NCI-H2227 treated with DMSO at 0.1 percent for 48 hours (cell line): ENCODE measurements around the gene LRP2.
"Not testable (repeated sequence)": the region's sequence is repeated elsewhere in the genome, so short reads cannot be mapped to it uniquely, and the experiment has no call there.

ENCODE experiments used
- DNase-seq: peaks from one replicate; lab custom pipeline; 2025; lab: John Stamatoyannopoulos, UW

The LRP2 gene

DNA sequence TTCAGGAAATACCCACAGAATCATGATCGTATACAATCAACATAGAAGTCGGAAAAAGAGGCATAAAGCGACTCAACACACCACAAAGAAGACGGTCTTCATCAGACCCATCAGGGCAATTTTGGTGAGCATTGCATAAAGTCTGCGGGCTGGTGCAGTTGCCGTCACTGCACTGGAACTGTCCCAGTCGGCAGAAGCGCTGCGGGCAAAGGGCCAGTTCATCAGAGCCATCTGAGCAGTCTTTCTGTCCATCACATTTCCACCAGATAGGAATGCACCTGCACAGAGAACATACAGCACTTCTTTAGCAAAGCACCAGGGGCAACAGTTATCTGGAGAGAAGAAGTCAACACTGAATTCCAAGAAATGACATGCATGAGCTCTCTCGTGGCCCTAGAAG lies 187.2 kb downstream of the LRP2 start:
- DNase-seq: no peak

DNA sequence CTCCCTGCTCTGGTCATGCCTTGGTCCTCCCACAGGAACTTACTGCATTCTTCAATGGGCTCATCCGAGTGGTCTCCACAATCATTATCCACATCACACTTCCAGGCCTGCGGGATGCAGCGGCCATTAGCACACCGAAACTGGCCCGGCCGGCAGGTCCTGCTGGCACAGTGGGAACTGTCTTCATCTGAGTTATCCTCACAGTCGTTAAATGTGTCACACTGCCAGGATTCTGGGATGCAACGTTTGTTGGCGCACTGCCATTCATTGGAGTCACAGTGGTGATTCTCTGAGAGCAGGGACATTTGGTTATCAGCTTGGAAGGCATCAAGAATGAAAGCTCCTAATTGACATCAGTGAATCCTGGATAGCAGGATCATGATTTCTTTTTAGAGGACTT lies 188.5 kb downstream of the LRP2 start:
- DNase-seq: no peak

DNA sequence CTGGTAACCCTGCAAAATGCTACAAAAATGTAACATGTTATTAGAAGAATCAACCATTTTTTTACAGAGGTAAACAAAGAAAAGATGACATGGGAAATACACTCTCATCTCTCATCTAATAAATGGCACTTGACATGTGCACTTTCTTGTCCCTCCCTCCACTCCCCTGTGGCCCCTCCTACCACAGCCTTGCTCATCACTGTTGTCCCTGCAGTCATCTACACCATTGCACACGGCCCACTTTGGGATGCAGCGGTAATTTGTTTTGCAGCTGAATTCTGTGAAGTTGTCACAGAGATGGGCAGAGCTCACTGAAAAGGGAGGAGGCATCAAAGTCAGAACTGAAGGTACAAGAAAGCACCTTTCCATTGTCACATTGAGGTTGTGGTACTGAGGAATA lies 189.4 kb downstream of the LRP2 start:
- DNase-seq: no peak

DNA sequence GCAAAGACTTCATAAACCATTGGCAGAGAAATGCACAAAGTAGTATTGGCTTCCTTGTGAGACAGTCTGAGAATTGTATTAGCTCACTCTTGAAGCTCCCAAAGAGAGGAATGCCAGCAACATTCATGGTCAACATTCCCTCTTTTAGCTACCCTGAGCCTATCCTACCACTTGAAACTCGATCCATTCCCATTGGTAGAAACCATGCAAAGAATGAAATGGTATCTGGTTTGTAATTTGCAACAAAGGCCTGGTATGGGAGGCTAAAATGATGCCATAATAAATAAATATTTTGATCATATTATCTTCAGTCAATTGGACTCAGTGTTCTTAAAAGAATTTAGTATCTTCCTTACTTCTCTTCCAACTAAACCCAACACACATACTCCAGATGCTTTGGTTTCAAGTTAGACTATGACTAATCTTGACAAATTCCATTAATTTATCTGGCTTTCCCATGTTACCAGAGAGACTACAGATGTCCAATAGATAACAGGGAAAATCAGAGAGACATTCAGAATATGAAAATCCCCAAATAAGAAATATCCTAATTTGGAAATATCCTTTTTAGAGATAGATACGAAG lies 190.1 kb downstream of the LRP2 start:
- DNase-seq: no peak

DNA sequence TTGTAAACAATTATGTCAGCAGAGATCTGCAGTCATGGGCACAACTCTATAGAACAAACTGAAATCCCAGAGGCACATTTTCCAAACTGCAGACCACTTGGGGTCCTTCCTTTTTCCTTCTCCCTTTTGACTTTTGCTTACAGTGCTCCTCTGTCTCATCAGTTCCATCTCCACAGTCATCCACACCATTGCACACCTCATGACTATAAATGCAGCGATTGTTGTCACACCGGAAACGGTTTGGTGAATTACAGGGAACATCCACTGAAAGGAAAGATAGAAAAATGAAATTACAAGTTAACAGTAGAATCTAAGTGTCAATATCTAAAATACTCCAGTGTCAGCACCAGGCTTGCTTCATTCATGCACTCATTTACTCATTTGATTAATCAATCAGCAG lies 196.5 kb downstream of the LRP2 start:
- no peak for DNase-seq

DNA sequence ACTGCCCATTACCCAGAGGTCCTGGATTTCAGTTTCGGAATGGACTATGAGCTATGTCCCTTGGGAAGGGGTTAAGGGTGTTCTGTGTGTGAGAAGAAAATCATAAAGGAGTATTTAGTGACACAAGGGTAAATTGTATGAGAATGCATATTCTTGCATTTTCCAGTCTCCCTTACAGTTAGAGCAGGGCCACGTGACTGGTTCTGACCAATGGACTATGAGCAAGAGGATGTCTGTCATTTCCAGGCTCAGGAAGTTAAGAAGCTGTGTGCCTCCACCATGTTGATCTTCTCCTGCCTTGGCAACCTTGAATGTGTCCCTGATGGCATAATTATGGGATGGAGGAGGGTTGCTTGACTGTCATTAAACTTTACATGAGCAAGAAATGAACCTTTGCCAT lies 198.0 kb downstream of the LRP2 start:
- no peak for DNase-seq

DNA sequence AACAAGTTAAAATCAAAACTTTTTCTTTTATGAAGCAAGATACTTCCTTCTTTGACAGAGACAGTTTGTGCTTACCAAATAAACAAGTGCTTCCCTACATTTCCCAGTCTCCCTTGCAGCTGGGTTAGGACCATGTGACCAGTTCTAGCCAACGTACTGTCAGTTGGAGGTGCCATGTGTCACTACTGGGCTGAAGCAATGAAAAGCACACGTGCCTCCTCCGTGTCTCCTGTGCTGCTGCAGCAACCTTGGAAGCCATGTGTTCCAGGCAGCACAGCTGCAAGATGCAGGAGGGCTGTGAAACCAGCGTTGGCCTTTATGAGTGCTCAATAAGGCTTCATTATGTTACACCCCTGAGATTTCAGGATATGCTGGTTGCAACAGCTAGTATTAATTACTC lies 199.7 kb downstream of the LRP2 start:
- DNase-seq: no peak

DNA sequence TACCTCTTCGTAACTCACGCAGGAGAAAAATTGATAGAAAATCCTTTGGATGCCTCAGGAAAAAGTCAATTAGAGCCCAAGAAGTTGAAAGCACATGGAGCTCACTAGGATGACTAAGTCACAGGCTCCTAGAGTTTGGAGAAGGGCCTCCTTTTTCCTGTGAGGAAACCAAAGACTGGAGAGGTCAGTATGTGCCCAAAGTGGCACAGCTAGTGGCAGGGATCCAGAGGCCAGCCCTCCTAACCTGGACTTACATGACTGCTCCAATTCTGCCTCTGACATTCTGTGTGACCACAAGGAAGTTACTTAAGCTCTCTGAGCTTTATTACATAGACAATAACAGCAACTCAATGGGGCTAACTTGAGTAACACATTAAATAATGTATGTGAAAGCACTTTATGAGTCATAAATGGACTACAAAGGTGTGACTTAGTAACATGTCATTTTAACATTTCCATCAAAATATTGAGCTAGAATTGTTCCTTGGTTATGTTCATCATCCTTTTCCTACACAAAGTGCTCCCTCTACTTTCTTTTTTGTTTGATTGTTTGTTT lies 201.3 kb downstream of the LRP2 start:
- DNase-seq: no peak

DNA sequence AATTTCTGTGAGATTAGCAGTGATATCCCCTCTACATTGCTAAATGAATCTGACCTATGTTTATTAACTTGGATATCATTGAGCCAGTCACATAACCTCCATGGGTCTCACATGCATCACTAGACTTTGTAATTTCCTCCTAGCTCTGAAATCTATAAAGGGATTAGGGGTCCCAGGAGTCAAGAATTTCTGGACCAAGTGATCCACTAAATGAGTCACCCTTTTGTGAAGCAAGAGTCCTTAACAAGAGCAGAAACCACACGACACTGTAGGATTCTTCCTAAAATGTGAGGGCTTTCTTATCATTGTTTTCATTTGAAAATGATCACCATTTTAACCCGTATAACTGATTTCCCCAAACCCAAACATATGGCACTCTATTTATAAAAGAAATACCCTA lies 202.6 kb downstream of the LRP2 start:
- no peak for DNase-seq

DNA sequence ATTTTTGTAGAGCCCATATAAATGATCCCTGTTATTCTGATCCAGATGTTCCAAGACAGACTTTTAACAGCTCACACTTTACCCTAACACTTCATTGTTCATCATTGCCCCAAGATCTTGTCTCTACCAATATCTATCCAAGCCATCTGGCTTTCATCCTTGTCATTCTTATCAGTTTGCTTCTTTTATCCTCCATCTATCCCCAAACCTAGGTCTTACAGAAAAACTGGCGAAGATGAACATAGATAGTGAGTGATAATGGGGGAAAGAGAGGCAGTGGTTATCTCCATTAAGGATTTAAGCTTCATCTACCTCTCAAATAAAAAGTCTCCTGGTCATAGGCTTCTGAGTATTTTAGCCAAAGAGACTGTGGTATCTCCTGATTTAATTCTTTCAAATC lies 203.5 kb downstream of the LRP2 start:
- DNase-seq: no peak

DNA sequence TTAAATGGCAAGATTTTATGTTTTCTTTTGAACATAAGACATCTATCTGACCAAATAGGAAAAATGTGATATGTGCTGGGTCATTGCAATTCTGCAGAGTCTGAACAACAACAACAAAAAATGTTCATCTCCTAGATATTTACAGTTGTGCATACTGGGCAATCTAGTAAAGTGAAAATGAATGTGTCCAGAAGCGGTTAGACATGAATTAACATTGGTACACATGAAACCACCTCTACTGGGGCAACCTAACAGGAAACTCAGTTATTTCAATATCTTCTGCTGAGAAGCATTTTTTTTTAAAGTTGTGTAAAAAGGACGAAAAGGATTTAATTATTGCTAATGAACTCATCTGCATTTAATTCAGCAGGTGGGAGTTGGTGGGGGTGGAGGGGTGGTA lies 216.1 kb downstream of the LRP2 start:
- DNase-seq: no peak

DNA sequence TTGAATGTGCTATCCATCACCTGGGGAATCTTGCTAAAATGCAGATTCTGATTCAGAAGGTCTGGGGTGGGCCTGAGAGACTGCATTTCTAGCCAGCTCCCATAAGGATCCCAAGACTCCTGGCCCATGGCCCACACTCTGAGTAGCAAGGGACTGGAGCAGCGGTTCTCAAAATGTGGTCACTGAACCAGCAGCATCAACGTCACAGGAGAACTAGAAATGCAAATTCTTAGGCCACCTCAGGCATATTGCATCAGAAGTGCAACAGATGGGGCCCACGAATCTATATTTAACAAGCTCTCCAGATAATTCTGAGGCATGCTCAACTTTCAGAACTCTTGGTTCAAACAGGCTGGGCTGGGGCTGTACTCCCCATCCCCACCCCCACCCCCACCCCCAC lies 218.3 kb downstream of the LRP2 start:
- no peak for DNase-seq

DNA sequence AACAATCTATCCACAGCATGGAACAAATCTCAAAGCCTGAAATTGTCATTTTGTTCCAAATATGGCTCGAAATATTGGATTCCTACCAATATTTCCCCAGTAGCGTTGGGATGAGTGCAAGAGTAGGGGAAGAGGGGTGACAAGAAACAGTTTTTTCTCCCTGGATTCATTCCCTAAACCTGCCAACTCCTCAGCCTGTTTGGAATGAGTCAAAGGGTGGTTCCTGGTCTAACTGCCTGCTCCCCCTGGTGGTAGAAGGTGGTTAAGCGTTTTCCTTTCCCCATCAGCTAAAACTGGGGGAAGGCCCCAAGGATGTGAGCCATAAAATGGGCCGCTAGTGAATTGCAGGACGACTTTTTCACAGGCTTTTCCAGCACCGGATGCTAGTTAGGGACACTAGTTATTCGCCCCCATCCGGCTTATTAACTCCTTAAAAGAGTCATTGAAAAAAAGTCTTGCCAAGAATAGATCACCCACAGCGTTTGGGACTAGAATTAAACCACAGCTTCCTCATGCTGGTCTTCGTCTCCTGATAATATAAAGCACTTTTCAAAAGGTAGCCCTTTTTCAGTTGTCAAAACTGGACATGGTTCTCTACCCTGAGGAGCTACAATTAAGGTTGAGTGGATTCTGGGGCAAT lies 220.5 kb downstream of the LRP2 start:
- DNase-seq: peak; percentile 42

DNA sequence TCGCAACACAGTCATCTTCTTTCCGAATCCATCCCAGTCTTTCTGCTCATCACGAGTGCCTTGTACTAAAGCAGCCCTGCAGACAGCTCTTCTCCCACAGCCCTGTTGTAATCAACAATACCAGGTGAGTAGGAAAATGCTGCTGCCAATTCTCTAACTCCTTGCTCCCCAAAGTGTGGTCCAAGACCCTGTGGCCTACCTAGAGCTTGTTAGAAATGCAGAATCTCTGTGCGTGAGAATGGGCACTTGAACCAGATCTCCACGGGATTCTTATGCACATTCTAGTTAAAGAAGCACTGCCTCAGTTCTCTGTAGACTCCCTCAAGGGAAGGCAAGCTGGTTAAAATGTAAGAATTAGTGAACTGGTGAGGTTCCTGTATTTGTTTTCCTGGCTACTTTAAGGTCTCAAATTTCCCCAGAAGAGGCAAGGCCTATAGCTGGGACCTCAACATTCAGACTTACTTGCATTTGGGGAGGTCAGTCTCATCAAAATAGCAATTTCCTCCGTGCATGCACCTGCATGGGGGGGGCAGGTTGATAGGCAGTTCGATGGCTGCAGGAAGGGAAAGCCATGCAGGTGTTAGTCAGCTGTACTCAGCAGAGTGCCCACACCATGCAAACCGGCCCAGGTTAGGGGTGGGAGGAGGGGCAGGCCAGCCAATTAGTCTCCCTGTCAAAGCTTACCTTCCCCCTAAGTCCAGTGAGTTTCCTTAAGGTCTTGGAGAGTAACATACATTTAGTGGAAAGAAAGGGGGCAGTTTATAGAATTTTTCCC lies 222.2 kb downstream of the LRP2 start:
- DNase-seq: no peak

DNA sequence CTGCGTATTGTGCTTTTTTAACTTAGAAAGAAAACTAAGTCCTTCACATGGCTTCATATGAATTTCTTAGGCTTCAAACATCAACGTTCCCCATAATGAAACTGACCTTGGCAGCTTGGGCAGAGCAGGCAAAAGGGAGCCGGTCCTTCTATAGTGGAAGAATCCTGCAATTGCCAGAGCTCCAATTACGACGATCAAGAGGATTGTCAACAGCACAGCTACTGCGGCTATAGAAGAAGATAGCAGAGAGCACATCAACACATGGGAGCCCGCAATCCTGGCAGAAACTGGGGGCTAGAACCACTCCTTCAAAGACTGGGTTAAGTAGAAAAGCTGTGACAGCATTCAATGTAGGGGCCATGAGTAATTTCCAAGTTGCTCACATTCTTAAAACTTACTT lies 223.2 kb downstream of the LRP2 start:
- DNase-seq: peak; percentile 36

DNA sequence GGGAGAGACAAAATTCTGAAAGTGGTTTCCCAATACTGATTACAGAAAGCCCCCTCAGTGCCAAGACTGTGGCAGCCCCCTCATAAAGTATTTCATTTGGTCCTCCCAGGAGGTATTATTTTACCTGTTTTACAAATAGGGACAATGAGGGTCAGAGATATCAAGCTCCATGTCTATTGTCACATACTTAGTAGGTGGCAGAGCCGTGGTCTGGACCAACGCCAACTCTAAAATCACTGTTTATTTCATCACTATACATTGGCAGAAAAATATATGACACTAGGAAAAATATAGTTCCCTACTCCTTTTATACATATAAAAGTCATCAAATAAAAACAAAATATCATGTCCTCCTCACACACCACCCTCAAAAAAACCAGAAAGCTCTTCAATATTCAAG lies 224.4 kb downstream of the LRP2 start:
- DNase-seq: no peak

DNA sequence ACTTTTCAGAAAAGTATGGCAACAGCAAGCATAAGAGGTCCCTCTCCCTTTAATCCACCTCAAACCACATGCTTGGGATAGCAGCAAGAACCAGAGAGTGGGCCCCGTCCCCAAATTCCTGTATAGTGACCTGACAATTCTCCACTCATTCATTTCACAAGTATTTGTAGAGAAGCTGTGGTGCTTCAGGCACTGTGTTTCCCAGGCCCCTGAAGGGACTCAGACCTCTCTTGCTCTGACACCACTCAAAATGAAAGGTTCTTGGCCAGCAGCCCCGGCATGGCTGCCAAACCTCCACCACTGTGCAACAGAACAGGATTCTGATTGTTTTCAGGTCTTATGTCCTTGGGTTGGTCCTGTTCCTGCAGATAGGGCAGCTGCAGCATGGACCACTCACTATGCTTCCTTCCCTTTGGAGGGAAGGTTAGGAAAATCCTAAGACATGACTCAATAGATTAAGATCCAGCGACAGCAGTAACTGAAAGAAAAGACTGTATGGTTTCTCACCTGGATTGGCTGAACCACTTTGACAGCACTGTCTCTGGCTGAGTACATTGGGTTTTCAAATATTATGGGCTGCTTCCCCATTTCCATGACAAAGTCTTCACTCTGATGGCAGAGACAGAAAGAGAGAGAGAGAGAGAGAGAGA lies 225.3 kb downstream of the LRP2 start:
- DNase-seq: no peak

DNA sequence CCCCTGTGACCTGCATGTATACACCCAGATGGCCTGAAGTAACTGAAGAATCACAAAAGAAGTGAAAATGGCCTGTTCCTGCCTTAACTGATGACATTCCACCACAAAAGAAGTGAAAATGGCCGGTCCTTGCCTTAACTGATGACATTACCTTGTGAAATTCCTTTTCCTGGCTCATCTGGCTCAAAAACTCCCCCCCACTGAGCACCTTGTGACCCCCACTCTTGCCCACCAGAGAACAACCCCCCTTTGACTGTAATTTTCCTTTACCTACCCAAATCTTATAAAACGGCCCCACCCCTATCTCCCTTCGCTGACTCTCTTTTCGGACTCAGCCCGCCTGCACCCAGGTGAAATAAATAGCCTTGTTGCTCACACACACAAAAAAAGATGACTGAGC lies 225.9 kb downstream of the LRP2 start:
- not testable (repeated sequence) for DNase-seq

DNA sequence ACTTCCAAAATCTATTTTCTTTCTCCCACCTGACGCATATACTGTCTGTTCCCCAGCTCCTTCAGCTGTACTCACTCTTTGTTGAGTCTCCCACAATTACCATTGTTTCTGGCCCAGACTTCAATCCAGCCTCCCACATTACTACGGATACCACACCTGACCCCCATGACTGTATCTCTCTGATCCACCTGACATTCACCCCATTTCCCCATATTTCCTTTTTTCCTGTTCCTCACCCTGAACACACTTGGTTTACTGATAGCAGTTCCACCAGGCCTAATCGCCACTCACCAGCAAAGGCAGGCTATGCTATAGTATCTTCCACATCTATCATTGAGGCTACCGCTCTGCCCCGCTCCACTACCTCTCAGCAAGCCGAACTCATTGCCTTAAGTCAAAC lies 228.1 kb downstream of the LRP2 start:
- not testable (repeated sequence) for DNase-seq

DNA sequence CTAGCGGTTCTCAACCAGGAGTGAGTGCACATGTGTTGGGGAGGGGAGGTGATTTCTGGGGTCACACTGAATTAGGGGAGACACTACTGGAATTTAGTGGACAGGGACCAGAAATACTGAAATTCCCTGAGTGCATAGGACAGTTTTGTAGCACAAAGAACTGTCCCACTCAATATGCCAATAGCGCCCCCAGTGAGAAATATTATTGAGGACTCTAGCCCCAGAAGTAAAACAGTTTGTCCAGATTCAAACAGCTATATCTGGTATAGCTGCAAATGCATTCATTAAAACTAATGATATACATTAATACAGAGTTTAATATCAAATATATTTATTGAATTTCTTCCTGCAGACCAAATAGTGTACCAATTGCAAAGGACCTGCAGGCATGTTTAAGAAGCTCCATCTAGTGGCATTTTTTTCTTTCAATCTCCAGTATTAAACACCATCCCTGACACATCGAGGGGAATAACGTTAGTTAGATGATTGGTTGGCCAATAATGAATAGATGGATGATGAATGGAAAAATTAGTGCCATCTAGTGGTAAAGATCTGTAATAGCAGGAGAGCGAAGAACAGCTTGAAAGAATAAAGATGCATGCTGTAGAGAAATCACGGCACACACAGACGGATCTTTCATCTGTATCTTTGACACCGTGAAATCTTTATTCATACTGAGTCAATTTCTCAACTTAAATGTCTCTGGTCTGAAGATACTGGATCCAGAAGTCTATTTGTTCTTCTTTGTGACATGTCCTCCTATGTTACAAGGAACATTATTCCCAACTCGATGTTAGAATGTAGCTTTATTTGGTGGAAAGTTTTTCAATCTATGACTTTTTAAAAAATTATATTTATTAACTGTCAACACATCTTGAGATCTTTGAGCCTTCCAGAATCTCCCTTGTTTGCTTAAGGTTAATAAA lies 230.5 kb downstream of the LRP2 start:
- DNase-seq: peak; percentile 64

DNA sequence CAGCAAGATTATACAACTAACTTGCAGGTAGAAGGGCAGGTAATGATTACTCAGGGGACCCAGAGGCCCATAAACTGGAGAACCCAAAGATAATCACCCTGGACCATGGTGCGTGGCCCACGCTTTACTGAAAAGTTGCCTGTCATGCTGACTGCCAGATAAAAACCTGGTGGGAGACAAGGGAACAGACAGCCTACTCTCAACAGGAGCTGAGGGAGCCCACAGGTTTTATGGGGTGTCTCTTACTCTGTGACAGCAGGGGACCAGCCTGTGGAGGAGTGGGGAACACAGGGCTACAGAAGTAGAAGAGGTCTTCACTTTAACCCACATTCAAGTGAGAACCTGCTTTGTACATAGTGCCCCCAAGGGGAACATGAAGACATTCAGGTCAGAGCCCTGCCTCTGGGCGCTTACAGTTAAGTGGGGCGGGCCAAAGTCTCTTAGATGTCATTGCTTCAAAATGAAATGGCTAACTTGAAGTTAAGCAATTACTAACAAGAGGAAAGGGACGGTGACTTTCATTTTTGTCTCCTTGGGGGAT lies 232.6 kb downstream of the LRP2 start:
- no peak for DNase-seq
